ENCODE measurements around the gene OR10Z1.

- TF ChIP-seq EP300 (IDR thresholded peaks at IDR 0.05; ENCODE audit: low read depth) (no peak), POLR2AphosphoS5 (IDR thresholded peaks at IDR 0.05) (no peak)
- TF ChIP-seq, protein P1, sequence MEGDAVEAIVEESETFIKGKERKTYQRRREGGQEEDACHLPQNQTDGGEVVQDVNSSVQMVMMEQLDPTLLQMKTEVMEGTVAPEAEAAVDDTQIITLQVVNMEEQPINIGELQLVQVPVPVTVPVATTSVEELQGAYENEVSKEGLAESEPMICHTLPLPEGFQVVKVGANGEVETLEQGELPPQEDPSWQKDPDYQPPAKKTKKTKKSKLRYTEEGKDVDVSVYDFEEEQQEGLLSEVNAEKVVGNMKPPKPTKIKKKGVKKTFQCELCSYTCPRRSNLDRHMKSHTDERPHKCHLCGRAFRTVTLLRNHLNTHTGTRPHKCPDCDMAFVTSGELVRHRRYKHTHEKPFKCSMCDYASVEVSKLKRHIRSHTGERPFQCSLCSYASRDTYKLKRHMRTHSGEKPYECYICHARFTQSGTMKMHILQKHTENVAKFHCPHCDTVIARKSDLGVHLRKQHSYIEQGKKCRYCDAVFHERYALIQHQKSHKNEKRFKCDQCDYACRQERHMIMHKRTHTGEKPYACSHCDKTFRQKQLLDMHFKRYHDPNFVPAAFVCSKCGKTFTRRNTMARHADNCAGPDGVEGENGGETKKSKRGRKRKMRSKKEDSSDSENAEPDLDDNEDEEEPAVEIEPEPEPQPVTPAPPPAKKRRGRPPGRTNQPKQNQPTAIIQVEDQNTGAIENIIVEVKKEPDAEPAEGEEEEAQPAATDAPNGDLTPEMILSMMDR (IDR thresholded peaks at IDR 0.05): no peak
Measured at GRCh38 chr1:158559696-158560095, 45.4 kb upstream of the OR10Z1 start.
